PC-3 (cell line): Measurements from ENCODE around the gene NIBAN1.
"Not testable (repeated sequence)": the region's sequence is repeated elsewhere in the genome, so short reads cannot be mapped to it uniquely, and the experiment has no call there.

Experiments used
- CTCF ChIP-seq: fragments of 300-600 bp; sonication (generic); conservative IDR thresholded peaks from 2 replicates; pipeline ENCODE4 v1.5.1; 2017; ENCODE audit warnings: antibody characterized with exemption, low read depth, mild to moderate bottlenecking, low read length
- EZH2 ChIP-seq: fragments of 300-600 bp; sonication (generic); IDR thresholded peaks from one replicate; pipeline ENCODE4 v1.6.1; 2017; ENCODE audit warnings: antibody characterized with exemption, mild to moderate bottlenecking, low read length; ENCODE audit not compliant: unreplicated experiment

GRCh38 chr1:185001312-185001880, 27.1 kb upstream of the NIBAN1 start:
- not testable (repeated sequence) for TF ChIP-seq EZH2, CTCF
